Ammon's horn (tissue), 1 donor: Measurements from ENCODE around the gene KRABD2.
A peak's percentile ranks its signal among the peaks of the same experiment; 100 is the strongest.
"Not testable (repeated sequence)": the region's sequence is repeated elsewhere in the genome, so short reads cannot be mapped to it uniquely, and the experiment has no call there.

ENCODE experiments used
- DNase-seq: peaks from one replicate; pipeline ENCODE4 v3.0.0-alpha.2; 2016; ENCODE audit warnings: low spot score

Gene KRABD2

GRCh38 chr17:8392674-8393469 is 16.4 kb upstream of the KRABD2 start:
- DNase-seq: no peak

DNA sequence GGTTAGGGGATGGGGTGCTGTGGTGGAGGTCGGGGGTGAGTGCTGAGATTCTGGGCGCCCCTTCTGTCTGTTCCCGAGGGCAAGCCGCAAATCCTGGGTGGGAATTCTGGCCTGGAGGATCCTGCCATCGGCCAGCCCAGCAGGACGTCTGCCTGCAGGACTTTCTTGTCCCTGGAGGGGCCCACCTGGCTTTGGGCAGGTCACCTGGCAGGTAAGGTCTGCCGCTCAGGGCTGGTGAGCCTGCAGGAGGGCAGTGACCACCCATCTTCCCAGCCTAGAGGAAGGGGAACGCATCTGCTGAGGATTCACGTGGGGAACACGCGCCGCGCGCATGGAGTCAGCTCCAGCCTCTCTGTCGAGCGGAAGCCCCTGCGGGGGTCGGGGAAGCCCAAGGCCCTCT is 15.8 kb upstream of the KRABD2 start:
- DNase-seq: no peak

GRCh38 chr17:8391711-8392110 is 15.2 kb upstream of the KRABD2 start:
- no peak for DNase-seq

GRCh38 chr17:8387914-8388651 is 11.6 kb upstream of the KRABD2 start:
- no peak for DNase-seq

DNA sequence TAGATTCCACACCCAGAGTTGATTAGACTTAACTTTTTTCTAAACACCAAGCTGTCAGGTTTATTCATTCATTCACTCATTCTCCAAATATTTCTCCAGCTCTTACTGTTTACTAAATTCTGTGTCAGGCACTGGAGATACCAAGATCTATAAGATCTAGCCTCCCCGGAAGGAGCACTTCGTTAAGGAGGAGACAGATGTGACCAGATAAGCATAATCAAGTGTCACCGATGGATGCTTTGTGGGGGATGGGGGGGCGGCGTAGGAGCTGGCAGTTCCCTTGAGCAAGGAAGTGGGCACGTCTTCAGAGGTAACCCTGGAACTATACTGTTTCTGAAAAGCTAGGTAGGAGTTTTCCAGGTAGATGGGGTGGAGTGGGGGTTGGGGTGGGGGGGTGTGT is 10.3 kb upstream of the KRABD2 start:
- DNase-seq: no peak

GRCh38 chr17:8384801-8385378 is 8.4 kb upstream of the KRABD2 start:
- DNase-seq: no peak

GRCh38 chr17:8383143-8383822 is 6.8 kb upstream of the KRABD2 start, which contains the start of gene RPL26:
Gene RPL26, minus strand, starts transcription at chr17:8383193. Its CDS starts 883 bp downstream, at chr17:8382310.
- peak; percentile 98 for DNase-seq

- no peak for DNase-seq
Observed at GRCh38 chr17:8382880-8383142, 6.3 kb upstream of the KRABD2 start.

- no peak for DNase-seq
Observed at GRCh38 chr17:8382052-8382879, 5.8 kb upstream of the KRABD2 start.

GRCh38 chr17:8380049-8380448 is 3.5 kb upstream of the KRABD2 start:
- peak; percentile 29 for DNase-seq

GRCh38 chr17:8378117-8378516 is 1.6 kb upstream of the KRABD2 start:
- not testable (repeated sequence) for DNase-seq

DNA sequence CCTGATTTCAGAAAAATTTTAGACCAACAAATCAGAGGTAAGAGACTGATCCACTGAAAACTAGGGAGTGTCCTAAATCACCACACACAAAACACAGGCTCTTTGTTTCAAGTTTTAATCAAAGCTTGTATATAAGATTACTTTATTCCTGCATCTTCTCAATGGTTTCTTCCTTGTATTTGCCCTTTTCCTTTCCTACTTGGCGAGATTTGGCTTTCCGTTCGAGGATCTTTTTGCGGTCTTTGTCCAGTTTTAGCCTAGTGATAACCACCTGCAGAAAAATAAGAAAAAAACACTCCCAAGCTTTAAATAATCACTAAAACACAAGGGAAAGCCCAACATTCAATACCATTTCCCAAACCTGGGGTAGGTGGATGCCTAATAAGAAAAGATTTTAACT is 918 bp upstream of the KRABD2 start:
- DNase-seq: no peak

DNA sequence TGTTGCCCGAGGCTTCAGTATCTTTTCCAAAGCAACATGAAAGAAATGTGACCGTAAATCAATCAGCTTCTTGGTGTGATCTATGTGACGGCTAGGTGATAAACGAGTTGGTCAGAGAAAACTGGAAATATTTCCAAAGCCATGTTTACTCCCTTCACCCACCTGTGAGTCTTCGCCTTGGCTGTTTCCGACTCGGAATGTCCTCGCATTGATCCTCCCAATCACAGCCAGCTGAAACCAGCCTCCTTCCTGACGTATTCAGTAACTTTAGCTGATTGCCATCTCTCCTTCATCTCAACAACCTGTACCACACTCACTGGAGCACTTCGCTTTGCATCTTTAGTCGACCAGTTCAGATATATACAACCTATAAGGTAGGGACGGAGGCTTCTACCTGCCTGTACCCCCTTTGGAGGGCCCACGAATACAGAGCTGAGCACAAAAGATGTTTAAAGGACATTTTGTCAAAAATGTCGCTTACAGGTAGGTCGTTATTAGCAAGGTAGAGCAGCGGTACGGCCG is 705 bp downstream of the KRABD2 start:
- DNase-seq: peak; percentile 46

GRCh38 chr17:8373856-8374255 is 2.6 kb downstream of the KRABD2 start:
- DNase-seq: not testable (repeated sequence)

DNA sequence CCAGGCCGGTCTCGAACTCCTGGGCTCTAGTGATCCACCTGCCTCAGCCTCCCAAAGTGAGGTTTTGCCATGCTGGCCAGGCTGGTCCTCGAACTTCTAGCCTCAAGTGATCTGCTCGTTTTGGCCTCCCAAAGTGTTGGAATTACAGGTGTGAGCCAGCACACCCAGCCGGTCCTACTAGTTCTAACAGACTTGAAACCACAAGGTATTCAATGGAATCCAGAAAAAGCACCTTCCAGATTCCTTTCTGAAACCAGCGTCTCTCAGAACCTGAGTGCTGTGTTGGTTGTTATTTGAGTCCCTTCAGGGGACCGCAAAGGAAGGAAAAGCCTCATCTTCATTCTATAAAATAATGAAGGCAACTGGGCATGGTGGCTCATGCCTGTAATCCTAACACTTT is 4.1 kb downstream of the KRABD2 start:
- DNase-seq: no peak

- DNase-seq: no peak
Observed at GRCh38 chr17:8371786-8372185, 4.7 kb downstream of the KRABD2 start.

DNA sequence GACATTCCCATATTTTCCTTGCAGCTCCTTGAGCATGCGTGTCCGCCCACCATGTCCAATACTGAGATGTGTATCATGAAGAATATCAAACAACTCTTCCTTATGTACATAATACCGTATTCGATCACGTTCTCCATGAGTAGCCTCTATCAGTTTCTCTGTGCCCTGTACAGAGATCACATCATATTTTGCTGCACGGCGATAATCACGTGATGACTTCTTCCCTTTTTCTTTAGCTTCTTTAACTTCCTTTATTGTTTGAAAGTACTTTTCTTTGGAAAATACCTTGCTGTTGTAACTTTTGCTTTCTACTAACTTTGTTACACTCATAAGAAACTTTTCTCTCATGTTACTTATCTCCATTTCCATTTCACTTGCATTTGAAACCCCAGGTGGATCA is 6.6 kb downstream of the KRABD2 start:
- no peak for DNase-seq

DNA sequence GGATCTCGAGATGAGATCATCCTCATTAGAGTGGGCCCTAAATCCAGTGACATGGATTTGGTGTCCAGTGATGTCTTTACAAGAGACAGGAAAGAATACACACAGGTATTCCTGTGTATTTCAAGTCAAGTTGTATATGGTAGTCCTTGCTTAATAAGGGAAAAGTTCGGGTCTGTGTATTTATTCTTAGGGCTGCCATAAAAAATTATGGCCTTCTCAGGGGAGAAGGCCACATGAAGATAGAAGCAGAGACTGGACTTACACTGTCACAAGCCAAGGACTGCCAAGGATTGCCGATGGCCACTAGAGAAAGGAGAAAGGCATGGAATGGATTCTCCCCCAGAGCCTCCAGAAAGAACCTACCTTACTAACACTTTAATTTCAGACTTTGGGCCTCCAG is 8.3 kb downstream of the KRABD2 start:
- no peak for DNase-seq

- DNase-seq: no peak
Observed at GRCh38 chr17:8366231-8366630, 10.3 kb downstream of the KRABD2 start.

DNA sequence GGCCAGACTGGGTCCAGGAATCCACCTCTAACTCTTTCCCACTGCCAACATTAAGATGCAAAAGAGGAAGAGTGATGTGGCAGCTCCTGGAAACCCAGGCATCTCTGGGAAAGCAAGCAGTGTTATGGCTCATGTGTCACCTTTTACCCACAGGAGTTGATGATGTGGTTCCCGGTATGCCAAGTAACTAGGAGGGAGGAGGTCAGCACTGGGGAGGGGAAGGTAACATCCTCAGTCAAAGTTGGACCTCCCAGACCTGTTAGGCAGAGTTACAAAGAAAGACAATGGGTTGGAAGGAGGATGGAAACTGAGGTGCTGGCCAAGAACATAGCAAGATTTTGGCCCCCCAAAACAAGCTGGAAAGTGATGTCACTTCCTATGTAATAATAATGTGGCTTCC is 11.4 kb downstream of the KRABD2 start:
- no peak for DNase-seq

GRCh38 chr17:8362651-8363332 is 13.7 kb downstream of the KRABD2 start:
- no peak for DNase-seq
